Fibroblast of lung (primary cell): ENCODE results near the gene NTRK2.
A peak's percentile ranks its signal among the peaks of the same experiment; 100 is the strongest.

ENCODE experiments used
- EZH2 ChIP-seq: IDR thresholded peaks from 2 replicates; pipeline ENCODE4 v1.5.1; 2012; ENCODE audit warnings: low read length, control low read depth, mild to moderate bottlenecking; ENCODE audit errors: missing control alignments
- TF ChIP-seq, protein P1 (sequence below), 2 donors: IDR thresholded peaks in 1 of 2; conservative IDR thresholded peaks in 1 of 2; 1 replicate in 1 of 2; 2 replicates in 1 of 2; pipeline ENCODE4 v1.5.1; 2011 to 2012; ENCODE audit warnings: low read length in 2 of 2, control low read depth in 1 of 2, inconsistent platforms in 1 of 2, low read depth in 1 of 2, mild to moderate bottlenecking in 1 of 2

DNA sequence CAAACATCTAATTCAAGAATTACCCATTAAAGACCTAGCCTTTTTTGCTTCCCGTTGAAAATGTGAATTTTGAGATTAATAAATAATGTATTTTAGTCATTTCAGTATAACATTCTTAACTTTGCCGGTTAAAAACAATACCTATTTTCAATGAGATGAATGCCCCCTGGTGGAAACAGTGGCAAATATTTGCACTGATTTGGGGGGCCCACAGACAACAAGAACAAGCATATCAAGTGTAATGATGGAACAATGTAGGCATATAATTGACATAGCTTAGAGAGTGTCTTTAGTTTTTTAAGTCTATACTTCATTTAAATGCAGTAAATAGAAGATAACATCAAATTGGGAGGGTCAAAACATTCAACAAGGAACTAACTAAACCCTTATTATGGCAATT is 111.9 kb downstream of the NTRK2 start:
- TF ChIP-seq, protein P1, sequence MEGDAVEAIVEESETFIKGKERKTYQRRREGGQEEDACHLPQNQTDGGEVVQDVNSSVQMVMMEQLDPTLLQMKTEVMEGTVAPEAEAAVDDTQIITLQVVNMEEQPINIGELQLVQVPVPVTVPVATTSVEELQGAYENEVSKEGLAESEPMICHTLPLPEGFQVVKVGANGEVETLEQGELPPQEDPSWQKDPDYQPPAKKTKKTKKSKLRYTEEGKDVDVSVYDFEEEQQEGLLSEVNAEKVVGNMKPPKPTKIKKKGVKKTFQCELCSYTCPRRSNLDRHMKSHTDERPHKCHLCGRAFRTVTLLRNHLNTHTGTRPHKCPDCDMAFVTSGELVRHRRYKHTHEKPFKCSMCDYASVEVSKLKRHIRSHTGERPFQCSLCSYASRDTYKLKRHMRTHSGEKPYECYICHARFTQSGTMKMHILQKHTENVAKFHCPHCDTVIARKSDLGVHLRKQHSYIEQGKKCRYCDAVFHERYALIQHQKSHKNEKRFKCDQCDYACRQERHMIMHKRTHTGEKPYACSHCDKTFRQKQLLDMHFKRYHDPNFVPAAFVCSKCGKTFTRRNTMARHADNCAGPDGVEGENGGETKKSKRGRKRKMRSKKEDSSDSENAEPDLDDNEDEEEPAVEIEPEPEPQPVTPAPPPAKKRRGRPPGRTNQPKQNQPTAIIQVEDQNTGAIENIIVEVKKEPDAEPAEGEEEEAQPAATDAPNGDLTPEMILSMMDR (conservative IDR thresholded peaks at IDR 0.05 in 1 of 2, IDR thresholded peaks at IDR 0.05 in 1 of 2; ENCODE audit: low read depth in 1 of 2, low read length in 2 of 2): peak; percentile 38 to 44
- no peak for TF ChIP-seq EZH2
